ENCODE data around the gene UPP1.
A peak's percentile ranks its signal among the peaks of the same experiment; 100 is the strongest.
"Not testable (repeated sequence)": the region's sequence is repeated elsewhere in the genome, so short reads cannot be mapped to it uniquely, and the experiment has no call there.

UPP1 gene

GRCh38 chr7:48089046-48090003, at the start of gene UPP1:
Gene UPP1 (plus strand): TSS chr7:48089265. CDS start chr7:48094784, 5,519 bp downstream.
- no peak for DNase-seq

- DNase-seq, result peak; percentile 9
Measured at GRCh38 chr7:48040944-48041652, 48.0 kb upstream of the UPP1 start.

GRCh38 chr7:48041653-48041970, 47.5 kb upstream of the UPP1 start:
- DNase-seq, result peak; percentile 37

GRCh38 chr7:48042216-48042615, 46.8 kb upstream of the UPP1 start:
- DNase-seq, result peak; percentile 9

- no peak for DNase-seq
Measured at GRCh38 chr7:48042636-48043035, 46.4 kb upstream of the UPP1 start.

GRCh38 chr7:48045195-48045765, 43.8 kb upstream of the UPP1 start:
- DNase-seq, result no peak

GRCh38 chr7:48046458-48046857, 42.6 kb upstream of the UPP1 start:
- no peak for DNase-seq

GRCh38 chr7:48048113-48048512, 41.0 kb upstream of the UPP1 start:
- DNase-seq, result no peak

GRCh38 chr7:48049850-48050249, 39.2 kb upstream of the UPP1 start:
- DNase-seq, result no peak

- peak; percentile 78 for DNase-seq
Measured at GRCh38 chr7:48052748-48053147, 36.3 kb upstream of the UPP1 start.

- no peak for DNase-seq
Measured at GRCh38 chr7:48053736-48054135, 35.3 kb upstream of the UPP1 start.

- DNase-seq, result no peak
Measured at GRCh38 chr7:48058990-48059389, 30.1 kb upstream of the UPP1 start.

- no peak for DNase-seq
Measured at GRCh38 chr7:48059706-48060105, 29.4 kb upstream of the UPP1 start.

GRCh38 chr7:48063985-48064384, 25.1 kb upstream of the UPP1 start:
- no peak for DNase-seq

GRCh38 chr7:48067475-48067874, 21.6 kb upstream of the UPP1 start:
- no peak for DNase-seq

GRCh38 chr7:48074204-48074654, 14.8 kb upstream of the UPP1 start:
- DNase-seq, result no peak

- no peak for DNase-seq
Measured at GRCh38 chr7:48077423-48077822, 11.6 kb upstream of the UPP1 start.

GRCh38 chr7:48078470-48078869, 10.6 kb upstream of the UPP1 start:
- no peak for DNase-seq

GRCh38 chr7:48082378-48082777, 6.7 kb upstream of the UPP1 start:
- DNase-seq, result not testable (repeated sequence)

GRCh38 chr7:48083114-48083830, 5.8 kb upstream of the UPP1 start:
- DNase-seq, result peak; percentile 96

- peak; percentile 98 for DNase-seq
Measured at GRCh38 chr7:48084727-48085432, 4.2 kb upstream of the UPP1 start.

- no peak for DNase-seq
Measured at GRCh38 chr7:48085433-48085791, 3.7 kb upstream of the UPP1 start.

Data from NCI-H226 (cell line).